Measurements from ENCODE around the gene MINDY4.

MINDY4 gene

GRCh38 chr7:30917216-30917893 is 146.1 kb downstream of the MINDY4 start:
- no peak overlapping the region for H2AFZ ChIP-seq (ENCODE audit: low read depth, low read length, severe bottlenecking)
- no peaks in the 10 kb centered on the region for H3K36me3 ChIP-seq (ENCODE audit: low read length)
- no peak overlapping the region for H3K4me2 ChIP-seq (ENCODE audit: low read depth, low read length, poor library complexity, severe bottlenecking)
- no peak overlapping the region for H3K9ac ChIP-seq (ENCODE audit: low read length)
- H3K79me2 ChIP-seq (ENCODE audit: insufficient read depth, low read length), result no peaks in the 10 kb centered on the region
- H3K27me3 ChIP-seq (ENCODE audit: low read length), result no peaks in the 10 kb centered on the region
- no peak overlapping the region for H3K4me3 ChIP-seq (ENCODE audit: insufficient read depth, low read length, poor library complexity, severe bottlenecking)
- H3F3A ChIP-seq (ENCODE audit: insufficient read depth), result no peaks in the 10 kb centered on the region
- no peaks in the 10 kb centered on the region for H4K20me1 ChIP-seq (ENCODE audit: low read depth, low read length)
- no peaks in the 10 kb centered on the region for H3K9me3 ChIP-seq (ENCODE audit: insufficient read depth, low read length)
- H3K27ac ChIP-seq (ENCODE audit: low read depth, low read length), result no peak overlapping the region
- H3K9me2 ChIP-seq (replicated peaks; ENCODE audit: insufficient read depth, low read length), result no peaks in the 10 kb centered on the region
- TF ChIP-seq EZH2phosphoT487 (conservative IDR thresholded peaks at IDR 0.05; ENCODE audit: low read length) (no peak), CTCF (IDR thresholded peaks at IDR 0.05; ENCODE audit: insufficient read depth, low read length, poor library complexity, severe bottlenecking) (no peak)

- no peak overlapping the region for H2AFZ ChIP-seq (ENCODE audit: low read depth, low read length, severe bottlenecking)
- TF ChIP-seq EZH2phosphoT487 (conservative IDR thresholded peaks at IDR 0.05; ENCODE audit: low read length) (no peak), CTCF (IDR thresholded peaks at IDR 0.05; ENCODE audit: insufficient read depth, low read length, poor library complexity, severe bottlenecking) (no peak)
- no peak overlapping the region for H3K4me2 ChIP-seq (ENCODE audit: low read depth, low read length, poor library complexity, severe bottlenecking)
- H3K27me3 ChIP-seq (ENCODE audit: low read length), result no peaks in the 10 kb centered on the region
- no peaks in the 10 kb centered on the region for H3F3A ChIP-seq (ENCODE audit: insufficient read depth)
- no peaks in the 10 kb centered on the region for H3K9me3 ChIP-seq (ENCODE audit: insufficient read depth, low read length)
- no peak overlapping the region for H3K27ac ChIP-seq (ENCODE audit: low read depth, low read length)
- H3K4me3 ChIP-seq (ENCODE audit: insufficient read depth, low read length, poor library complexity, severe bottlenecking), result no peak overlapping the region
- no peaks in the 10 kb centered on the region for H4K20me1 ChIP-seq (ENCODE audit: low read depth, low read length)
- H3K79me2 ChIP-seq (ENCODE audit: insufficient read depth, low read length), result no peaks in the 10 kb centered on the region
- H3K9me2 ChIP-seq (replicated peaks; ENCODE audit: insufficient read depth, low read length), result no peaks in the 10 kb centered on the region
- no peaks in the 10 kb centered on the region for H3K36me3 ChIP-seq (ENCODE audit: low read length)
- no peak overlapping the region for H3K9ac ChIP-seq (ENCODE audit: low read length)
Observed at GRCh38 chr7:30918676-30919075, 147.5 kb downstream of the MINDY4 start.

- no peaks in the 10 kb centered on the region for H3K36me3 ChIP-seq (ENCODE audit: low read length)
- H3K4me3 ChIP-seq (ENCODE audit: insufficient read depth, low read length, poor library complexity, severe bottlenecking), result no peak overlapping the region
- no peak overlapping the region for H2AFZ ChIP-seq (ENCODE audit: low read depth, low read length, severe bottlenecking)
- H3K27me3 ChIP-seq (ENCODE audit: low read length), result no peaks in the 10 kb centered on the region
- H3K27ac ChIP-seq (ENCODE audit: low read depth, low read length), result no peak overlapping the region
- no peak overlapping the region for H3K9ac ChIP-seq (ENCODE audit: low read length)
- no peak for TF ChIP-seq EZH2phosphoT487 (conservative IDR thresholded peaks at IDR 0.05; ENCODE audit: low read length)
- no peak for TF ChIP-seq CTCF (IDR thresholded peaks at IDR 0.05; ENCODE audit: insufficient read depth, low read length, poor library complexity, severe bottlenecking)
- H3K79me2 ChIP-seq (ENCODE audit: insufficient read depth, low read length), result no peaks in the 10 kb centered on the region
- no peaks in the 10 kb centered on the region for H4K20me1 ChIP-seq (ENCODE audit: low read depth, low read length)
- no peaks in the 10 kb centered on the region for H3K9me3 ChIP-seq (ENCODE audit: insufficient read depth, low read length)
- H3F3A ChIP-seq (ENCODE audit: insufficient read depth), result no peaks in the 10 kb centered on the region
- no peak overlapping the region for H3K4me2 ChIP-seq (ENCODE audit: low read depth, low read length, poor library complexity, severe bottlenecking)
- no peaks in the 10 kb centered on the region for H3K9me2 ChIP-seq (replicated peaks; ENCODE audit: insufficient read depth, low read length)
Observed at GRCh38 chr7:30920021-30920583, 148.9 kb downstream of the MINDY4 start.

Data from SU-DHL-6 (cell line).